Measurements from ENCODE around the gene SLC30A2.

DNA sequence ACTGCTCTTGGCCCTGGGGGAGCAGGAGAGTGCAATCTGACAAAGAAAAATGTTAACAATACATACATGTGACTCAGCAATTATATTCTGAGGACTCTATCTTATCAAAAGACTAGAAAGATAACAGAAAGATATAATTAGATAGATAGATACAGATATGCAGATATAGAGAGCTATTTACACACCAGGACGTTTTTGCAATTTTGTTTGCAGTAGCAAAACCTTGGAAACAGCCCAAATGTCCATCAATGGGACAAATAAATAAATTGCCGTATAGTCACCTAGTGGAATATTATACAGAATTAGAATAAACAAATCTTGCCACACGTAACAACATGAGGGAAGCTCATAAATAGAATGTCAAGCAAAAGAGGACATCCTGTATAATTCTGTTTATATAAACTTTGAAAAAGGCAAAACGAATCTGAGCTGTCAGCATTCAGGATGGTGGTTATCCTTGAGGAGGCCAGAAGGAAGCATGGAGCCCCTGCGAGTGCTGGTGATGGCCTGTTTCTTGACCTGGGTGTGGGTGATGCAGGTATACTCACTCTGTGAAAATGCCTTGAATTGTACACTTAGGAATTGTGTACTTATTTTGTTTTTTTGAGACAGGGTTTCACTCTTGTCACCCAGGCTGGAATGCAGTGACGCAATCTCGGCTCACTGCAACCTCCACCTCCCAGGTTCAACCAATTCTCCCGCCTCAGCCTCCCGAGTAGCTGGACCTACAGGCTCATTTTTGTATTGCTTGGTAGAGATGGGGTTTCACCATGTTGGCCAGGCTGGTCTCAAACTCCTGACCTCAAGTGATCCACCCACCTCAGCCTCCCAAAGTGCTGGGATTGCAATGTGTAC lies 34.3 kb upstream of the SLC30A2 start:
- TF ChIP-seq POLR2A (IDR thresholded peaks at IDR 0.05; ENCODE audit: low read length) (no peak), GATA1 (IDR thresholded peaks at IDR 0.05; ENCODE audit: low read depth, low read length) (no peak)

Measured in erythroblast (primary cell).